GM13976 (cell line): ENCODE measurements around the gene PDE6B.

Source experiments
- DNase-seq: peaks from one replicate; pipeline ENCODE4 v3.0.0; 2012; ENCODE audit warnings: low spot score
- in situ Hi-C: fragments of 300-500 bp; cut with MboI; formaldehyde crosslinking; loops from one replicate; pipeline ENCODE4 v1.12.0; 2022; ENCODE audit warnings: low sequenced_read_pairs, mixed read lengths, inconsistent platforms; ENCODE audit not compliant: unreplicated experiment
- TF ChIP-seq, protein P1 (sequence below): IDR thresholded peaks from 2 replicates; pipeline ENCODE4 v1.5.1; 2012; ENCODE audit warnings: borderline replicate concordance, mild to moderate bottlenecking; ENCODE audit not compliant: insufficient read depth; ENCODE audit errors: extremely low read depth, missing control alignments, control extremely low read depth

The PDE6B gene

DNA sequence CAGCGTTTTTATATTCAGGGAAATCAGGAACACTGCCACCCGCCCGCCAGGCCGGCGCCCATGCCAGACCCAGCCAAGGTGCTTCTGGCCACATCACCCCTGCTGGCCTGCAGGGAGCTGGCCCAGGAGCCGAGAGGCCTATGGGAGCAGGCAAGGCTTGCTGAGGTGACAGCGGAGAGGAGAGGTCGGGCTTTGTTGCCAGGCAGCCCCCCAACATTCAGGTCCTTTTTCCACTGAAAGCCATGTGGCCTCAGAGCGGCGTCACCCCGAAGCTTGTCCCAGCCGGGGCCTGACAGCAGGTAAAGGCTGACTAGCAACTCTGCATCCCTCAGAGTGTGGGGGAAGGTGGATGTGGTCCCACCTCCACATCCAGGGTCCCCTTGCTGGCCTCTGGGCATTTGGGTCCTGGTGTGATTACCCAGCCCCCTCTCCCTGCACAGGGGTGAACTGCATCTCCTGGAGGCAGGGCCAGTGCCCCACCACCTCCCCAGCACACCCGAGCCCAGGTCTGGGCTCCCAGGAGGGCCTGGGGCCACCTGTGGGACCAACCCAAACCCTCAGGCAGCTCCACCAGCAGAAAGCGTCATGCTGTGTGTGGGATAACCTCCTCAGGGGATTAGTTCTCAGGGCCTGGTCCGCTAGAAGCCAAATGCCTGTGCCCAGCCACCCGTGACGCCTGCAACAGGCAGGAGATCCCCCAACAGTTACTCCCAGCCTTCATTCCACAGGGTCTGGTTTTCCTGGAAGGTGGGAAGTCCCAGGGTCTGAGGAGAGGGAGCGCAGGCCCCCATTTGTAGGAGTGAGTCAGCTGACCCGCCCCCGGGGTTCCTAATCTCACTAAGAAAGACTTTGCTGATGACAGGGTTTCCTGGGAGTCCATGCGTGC is at the start of gene PDE6B:
TSS of gene PDE6B (plus strand) at position 869 of the 886 bp plus-strand sequence. CDS start 54 bp downstream, outside the sequence.
- in situ Hi-C loops, result no loop called here
- TF ChIP-seq, protein P1, sequence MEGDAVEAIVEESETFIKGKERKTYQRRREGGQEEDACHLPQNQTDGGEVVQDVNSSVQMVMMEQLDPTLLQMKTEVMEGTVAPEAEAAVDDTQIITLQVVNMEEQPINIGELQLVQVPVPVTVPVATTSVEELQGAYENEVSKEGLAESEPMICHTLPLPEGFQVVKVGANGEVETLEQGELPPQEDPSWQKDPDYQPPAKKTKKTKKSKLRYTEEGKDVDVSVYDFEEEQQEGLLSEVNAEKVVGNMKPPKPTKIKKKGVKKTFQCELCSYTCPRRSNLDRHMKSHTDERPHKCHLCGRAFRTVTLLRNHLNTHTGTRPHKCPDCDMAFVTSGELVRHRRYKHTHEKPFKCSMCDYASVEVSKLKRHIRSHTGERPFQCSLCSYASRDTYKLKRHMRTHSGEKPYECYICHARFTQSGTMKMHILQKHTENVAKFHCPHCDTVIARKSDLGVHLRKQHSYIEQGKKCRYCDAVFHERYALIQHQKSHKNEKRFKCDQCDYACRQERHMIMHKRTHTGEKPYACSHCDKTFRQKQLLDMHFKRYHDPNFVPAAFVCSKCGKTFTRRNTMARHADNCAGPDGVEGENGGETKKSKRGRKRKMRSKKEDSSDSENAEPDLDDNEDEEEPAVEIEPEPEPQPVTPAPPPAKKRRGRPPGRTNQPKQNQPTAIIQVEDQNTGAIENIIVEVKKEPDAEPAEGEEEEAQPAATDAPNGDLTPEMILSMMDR, result no peak
- DNase-seq, result no peak

DNA sequence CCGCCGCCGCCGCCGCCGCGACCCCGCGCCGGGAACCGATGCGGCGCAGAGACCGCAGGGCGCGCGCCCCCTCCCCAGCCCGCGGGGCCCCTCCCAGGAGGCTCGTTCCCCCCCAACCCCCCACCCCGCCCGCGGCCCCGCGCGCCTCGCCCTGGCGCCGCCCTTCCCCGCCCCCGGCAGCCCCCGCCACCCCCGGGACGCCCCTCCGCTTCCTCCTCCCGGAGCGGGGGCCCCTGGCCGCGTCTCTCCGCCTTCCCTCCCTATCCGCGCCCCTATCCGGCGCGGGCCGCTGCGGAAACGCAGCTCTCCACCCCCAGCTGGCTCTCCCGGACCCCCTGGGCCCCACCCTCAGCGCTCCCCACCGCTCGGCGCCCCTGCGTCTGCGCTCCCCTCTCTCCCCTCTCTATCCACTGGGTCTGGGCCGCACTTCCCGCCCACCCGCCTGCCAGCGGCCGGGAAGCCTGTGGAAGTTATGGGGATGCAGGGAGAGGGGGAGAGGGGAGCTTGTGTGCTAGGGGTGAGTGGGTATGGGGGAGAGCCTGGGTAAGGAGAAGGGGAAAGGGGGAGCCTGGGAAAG is 49.0 kb upstream of the PDE6B start, which contains the start of gene TMEM271:
TSS of gene TMEM271 (minus strand) at position 51 of the 577 bp plus-strand sequence. CDS start 233 bp downstream, outside the sequence.
- DNase-seq, result no peak
- TF ChIP-seq, protein P1, result no peak
- in situ Hi-C loops, result no loop called here

- TF ChIP-seq, protein P1, result no peak
- DNase-seq, result peak; percentile 32
- in situ Hi-C loops, result no loop called here
Measured at GRCh38 chr4:576991-577498, 48.3 kb upstream of the PDE6B start.

DNA sequence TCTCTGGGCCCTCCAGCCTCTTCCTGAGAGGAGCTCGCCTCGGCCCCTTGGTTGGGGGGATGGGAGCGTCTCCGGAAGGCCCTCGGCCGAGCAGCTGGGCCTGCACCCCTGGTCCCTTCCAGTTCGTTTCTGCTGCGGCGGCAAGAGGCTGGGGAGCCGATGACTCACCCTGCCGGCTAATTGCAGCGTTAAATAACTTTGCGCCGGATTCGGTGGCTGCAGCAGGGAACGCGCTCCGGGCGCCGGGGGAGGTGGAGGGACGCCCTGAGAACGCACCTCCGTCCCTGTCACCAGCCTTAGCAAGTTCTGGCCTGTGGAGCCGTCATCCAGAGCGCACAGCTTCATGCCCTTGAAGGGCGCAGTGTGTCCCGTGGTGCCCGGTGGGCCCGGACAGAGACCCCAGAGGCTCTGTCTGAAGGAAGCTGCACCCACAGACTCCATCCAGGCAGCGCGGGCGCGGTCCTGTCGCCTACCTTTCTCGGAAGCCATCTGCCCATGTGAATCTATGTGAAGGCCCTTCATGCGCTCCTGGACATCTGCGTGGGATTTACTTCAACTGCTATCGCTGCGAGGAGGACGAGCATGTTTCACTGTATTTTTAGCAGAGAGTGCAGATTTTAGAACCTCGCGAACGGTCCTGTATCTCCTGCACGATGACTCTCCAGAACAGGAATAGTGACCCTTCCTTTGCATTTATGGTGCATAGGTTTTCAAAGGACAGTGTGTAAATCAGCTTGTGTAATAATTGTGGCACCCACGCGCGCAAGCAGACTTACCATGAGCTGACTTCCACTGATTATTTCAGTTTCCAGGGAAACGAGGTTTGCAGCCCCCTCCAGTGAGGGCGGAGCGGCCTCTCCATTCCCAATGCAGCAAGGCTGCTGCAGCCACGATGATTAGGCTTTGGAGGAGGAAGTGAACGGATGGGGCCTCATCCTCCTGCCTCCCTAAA is 47.6 kb upstream of the PDE6B start:
- in situ Hi-C loops, result no loop called here

DNA sequence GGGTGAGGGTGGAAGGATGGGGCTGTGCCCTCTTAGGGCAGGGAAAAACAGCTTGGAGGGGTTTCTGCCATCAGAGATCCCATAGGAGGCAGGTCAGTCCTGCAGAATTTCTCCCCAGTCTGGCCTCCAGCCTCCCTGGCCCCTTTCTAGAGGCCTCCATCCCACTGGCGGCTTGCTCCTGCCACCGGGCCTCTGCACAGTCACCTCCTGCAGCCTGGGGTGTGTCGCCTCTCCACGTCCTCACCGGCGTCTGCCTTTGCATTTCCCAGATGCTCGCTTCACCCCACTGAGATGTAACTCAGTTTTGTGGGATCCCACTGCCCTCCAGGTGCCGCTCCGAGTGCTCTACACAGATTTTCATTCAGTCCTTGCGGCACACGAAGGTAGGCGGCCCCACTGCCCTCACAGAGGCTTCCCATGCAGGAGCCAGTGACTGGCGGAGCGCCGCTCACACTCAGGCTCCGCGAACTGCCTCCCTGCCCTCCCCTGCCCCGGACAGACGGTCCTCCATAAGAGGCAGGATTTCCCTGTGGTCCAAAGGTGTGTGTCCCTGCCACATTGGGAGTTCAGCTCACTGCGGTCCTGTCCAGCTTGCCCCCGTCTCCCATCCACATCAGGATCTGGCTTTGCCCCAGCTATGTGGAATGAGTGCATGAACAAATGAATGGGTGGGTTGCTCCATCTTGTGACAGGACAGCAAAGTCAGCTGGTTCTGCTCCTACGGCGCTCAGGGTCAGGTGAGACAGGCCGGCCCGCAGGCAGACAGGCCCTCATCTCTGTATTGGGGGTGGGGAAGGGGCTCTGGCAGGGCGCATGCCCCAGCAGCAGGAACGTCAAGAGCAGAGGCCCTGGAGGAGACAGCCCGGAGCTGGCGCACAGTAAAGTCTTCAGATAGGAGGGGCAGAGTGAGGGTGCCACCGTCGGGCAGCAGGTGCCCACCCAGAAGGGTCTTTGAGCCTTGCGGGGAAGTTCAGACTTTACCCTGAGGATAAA is 46.6 kb upstream of the PDE6B start:
- in situ Hi-C loops, result no loop called here
- DNase-seq, result peak; percentile 28
- TF ChIP-seq, protein P1, result no peak

More for the DNA sequence above, 47.6 kb upstream of the PDE6B start:
- TF ChIP-seq, protein P1, result no peak
- peak; percentile 48 for DNase-seq
